ENCODE measurements around the gene KPNA6. TPM values are rescaled to one million over a fixed set of nuclear protein-coding genes. Genes with fewer than 3 reads are reported as not detected.

Gene KPNA6
- total RNA-seq, 1 experiment from 2014 or later, result 86.9 TPM

DNA sequence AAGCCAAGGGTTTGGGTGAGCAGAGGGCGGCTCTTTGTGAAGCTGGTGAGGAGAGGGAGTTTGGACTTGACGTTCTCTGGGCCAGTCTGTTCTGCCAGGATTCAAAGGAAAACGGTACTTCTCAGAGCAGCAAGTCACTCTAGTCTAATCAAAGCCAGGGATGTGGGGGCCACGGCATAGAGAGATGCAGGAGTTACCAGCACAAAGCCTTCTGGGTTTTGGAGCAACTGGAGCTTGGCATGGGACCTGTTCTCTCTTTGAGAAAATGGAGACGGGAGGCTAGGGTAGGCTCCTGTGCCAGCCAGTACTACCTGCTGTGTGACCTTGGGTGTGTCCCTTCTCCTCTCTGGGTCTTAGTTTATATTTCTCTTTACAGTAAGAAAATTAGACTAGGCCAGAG lies 73.7 kb downstream of the KPNA6 start:
- Mint-ChIP-seq H3K36me3 (ENCODE audit: insufficient read depth, unreplicated experiment) (peaks cover 58% of the 10 kb centered on the region), H3K4me3 (ENCODE audit: unreplicated experiment) (peak overlapping the region; percentile 97), H3K9me3 (ENCODE audit: unreplicated experiment) (no peaks in the 10 kb centered on the region), H3K4me1 (ENCODE audit: insufficient read depth, unreplicated experiment) (peaks cover 29% of the 10 kb centered on the region), H3K27ac (ENCODE audit: low read depth, unreplicated experiment) (peak overlapping the region; percentile 98), H3K27me3 (ENCODE audit: insufficient read depth, unreplicated experiment) (no peaks in the 10 kb centered on the region)
- TF ChIP-seq, protein P1, sequence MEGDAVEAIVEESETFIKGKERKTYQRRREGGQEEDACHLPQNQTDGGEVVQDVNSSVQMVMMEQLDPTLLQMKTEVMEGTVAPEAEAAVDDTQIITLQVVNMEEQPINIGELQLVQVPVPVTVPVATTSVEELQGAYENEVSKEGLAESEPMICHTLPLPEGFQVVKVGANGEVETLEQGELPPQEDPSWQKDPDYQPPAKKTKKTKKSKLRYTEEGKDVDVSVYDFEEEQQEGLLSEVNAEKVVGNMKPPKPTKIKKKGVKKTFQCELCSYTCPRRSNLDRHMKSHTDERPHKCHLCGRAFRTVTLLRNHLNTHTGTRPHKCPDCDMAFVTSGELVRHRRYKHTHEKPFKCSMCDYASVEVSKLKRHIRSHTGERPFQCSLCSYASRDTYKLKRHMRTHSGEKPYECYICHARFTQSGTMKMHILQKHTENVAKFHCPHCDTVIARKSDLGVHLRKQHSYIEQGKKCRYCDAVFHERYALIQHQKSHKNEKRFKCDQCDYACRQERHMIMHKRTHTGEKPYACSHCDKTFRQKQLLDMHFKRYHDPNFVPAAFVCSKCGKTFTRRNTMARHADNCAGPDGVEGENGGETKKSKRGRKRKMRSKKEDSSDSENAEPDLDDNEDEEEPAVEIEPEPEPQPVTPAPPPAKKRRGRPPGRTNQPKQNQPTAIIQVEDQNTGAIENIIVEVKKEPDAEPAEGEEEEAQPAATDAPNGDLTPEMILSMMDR (IDR thresholded peaks at IDR 0.05; ENCODE audit: unreplicated experiment), result no peak
- DNase-seq (ENCODE audit: unreplicated experiment), result no peak
- no TSS peak for BruUV-seq (replicated peaks)
- CTCF ChIA-PET, result interaction anchor here (0.6 to 0.7 kb wide), 3 partner anchors 69 to 588 kb away, joined by 3 to 4 read pairs (median 3); no protein-coding TSS in a partner anchor
- intact Hi-C loops (cut with micrococcal nuclease), result loop anchor here (2.0 kb wide), 1 partner anchor 49 kb away; no protein-coding TSS in a partner anchor
- POLR2A ChIA-PET, result interaction anchor here (1.2 to 2.8 kb wide), 2 partner anchors 18 to 108 kb away, joined by 9 to 11 read pairs; partner anchors contain the start of gene CCDC28B

DNA sequence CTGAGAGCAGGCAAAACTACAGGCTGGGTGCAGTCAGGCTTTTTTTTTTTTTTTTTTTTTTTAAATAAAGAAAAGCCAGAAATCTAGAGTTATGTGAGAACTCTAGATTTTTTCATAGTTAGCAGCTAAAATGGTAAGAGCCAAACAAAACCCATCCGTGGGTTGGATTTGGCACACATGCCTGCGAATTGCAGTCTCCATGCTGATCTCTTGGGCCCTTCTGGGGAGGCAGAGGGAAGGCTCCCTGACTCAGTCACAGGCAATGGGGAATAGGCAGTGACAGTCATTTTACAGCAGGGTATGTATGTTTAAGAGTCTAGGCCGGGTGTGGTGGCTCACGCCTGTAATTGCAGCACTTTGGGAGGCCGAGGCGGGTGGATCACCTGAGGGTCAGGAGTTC lies 74.2 kb downstream of the KPNA6 start:
- ChIA-PET CTCF (interaction anchor here (0.6 to 0.7 kb wide), 3 partner anchors 23 to 588 kb away, joined by 3 to 4 read pairs (median 4); partner anchors contain the start of gene IQCC), POLR2A (interaction anchor here (1.2 to 2.8 kb wide), 2 partner anchors 17 to 108 kb away, joined by 9 to 11 read pairs; partner anchors contain the start of gene CCDC28B)
- intact Hi-C loops (cut with micrococcal nuclease), result no loop called here
- Mint-ChIP-seq H3K9me3 (ENCODE audit: unreplicated experiment) (no peaks in the 10 kb centered on the region), H3K27ac (ENCODE audit: low read depth, unreplicated experiment) (peak overlapping the region; percentile 98), H3K36me3 (ENCODE audit: insufficient read depth, unreplicated experiment) (peaks cover 63% of the 10 kb centered on the region), H3K4me3 (ENCODE audit: unreplicated experiment) (peak overlapping the region; percentile 97), H3K27me3 (ENCODE audit: insufficient read depth, unreplicated experiment) (no peaks in the 10 kb centered on the region), H3K4me1 (ENCODE audit: insufficient read depth, unreplicated experiment) (peaks cover 30% of the 10 kb centered on the region)
- TF ChIP-seq, protein P1 (IDR thresholded peaks at IDR 0.05; ENCODE audit: unreplicated experiment), result no peak
- BruUV-seq (replicated peaks), result no TSS peak
- no peak for DNase-seq (ENCODE audit: unreplicated experiment)

DNA sequence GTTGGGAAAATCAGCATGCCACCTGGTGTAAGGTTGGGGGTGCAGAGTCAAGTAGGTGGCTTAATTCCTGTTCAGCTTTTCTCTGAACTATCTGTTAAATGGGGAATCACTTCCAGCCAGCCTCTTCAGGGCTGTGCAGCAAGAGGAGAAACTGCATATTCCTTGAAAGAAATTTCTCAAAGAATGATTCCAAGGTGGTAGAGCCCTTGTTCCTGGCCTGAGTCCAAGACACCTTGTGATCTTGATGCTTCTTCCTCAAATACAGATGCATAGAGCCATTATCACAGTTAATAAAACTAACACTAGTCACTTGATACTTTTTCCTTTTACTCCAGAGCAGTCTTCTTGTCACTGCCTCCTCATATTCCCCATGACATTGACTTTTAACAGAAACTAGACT lies 76.8 kb downstream of the KPNA6 start:
- POLR2A ChIA-PET, result interaction anchor here (0.7 kb wide), 1 partner anchor 12 kb away, joined by 3 read pairs; no protein-coding TSS in a partner anchor
- intact Hi-C loops (cut with micrococcal nuclease), result no loop called here
- Mint-ChIP-seq H3K27me3 (ENCODE audit: insufficient read depth, unreplicated experiment) (no peaks in the 10 kb centered on the region), H3K36me3 (ENCODE audit: insufficient read depth, unreplicated experiment) (peaks cover 89% of the 10 kb centered on the region), H3K27ac (ENCODE audit: low read depth, unreplicated experiment) (no peak overlapping the region), H3K4me1 (ENCODE audit: insufficient read depth, unreplicated experiment) (peaks cover 30% of the 10 kb centered on the region), H3K4me3 (ENCODE audit: unreplicated experiment) (no peak overlapping the region), H3K9me3 (ENCODE audit: unreplicated experiment) (no peaks in the 10 kb centered on the region)
- TF ChIP-seq, protein P1 (IDR thresholded peaks at IDR 0.05; ENCODE audit: unreplicated experiment), result no peak
- CTCF ChIA-PET, result no interaction called here
- DNase-seq (ENCODE audit: unreplicated experiment), result no peak
- no TSS peak for BruUV-seq (replicated peaks)

DNA sequence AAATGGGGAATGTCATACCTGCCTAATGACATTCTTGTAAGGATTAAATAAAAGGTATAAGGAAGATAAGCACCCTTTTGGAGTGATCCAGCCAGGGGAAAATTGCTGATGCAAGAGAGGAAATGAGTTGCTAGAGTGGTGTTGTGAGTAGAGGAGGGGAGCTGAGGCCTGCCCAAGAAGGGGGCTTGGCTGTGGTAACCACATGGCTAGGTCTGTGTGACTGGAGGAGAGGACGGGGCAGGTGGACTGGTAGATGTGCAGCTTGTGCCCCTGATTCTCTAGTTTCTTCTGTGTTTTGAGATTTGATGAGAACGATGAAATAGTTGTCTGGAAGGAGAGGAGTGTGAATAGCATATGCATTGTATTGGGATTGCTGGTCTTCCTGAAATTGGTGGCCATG lies 78.2 kb downstream of the KPNA6 start:
- CTCF ChIA-PET, result no interaction called here

More for the DNA sequence above, 78.2 kb downstream of the KPNA6 start:
- H3K9me3 Mint-ChIP-seq (ENCODE audit: unreplicated experiment), result no peaks in the 10 kb centered on the region
- TF ChIP-seq, protein P1 (IDR thresholded peaks at IDR 0.05; ENCODE audit: unreplicated experiment), result no peak
- peak overlapping the region; percentile 49 for H3K27ac Mint-ChIP-seq (ENCODE audit: low read depth, unreplicated experiment)
- intact Hi-C loops (cut with micrococcal nuclease), result no loop called here
- no peak for DNase-seq (ENCODE audit: unreplicated experiment)
- H3K4me3 Mint-ChIP-seq (ENCODE audit: unreplicated experiment), result no peak overlapping the region
- POLR2A ChIA-PET, result interaction anchor here (0.8 kb wide), 1 partner anchor 19 kb away, joined by 3 read pairs; the partner anchor contains the start of gene IQCC
- no TSS peak for BruUV-seq (replicated peaks)
- peaks cover 29% of the 10 kb centered on the region for H3K4me1 Mint-ChIP-seq (ENCODE audit: insufficient read depth, unreplicated experiment)
- H3K36me3 Mint-ChIP-seq (ENCODE audit: insufficient read depth, unreplicated experiment), result peaks cover 92% of the 10 kb centered on the region
- no peaks in the 10 kb centered on the region for H3K27me3 Mint-ChIP-seq (ENCODE audit: insufficient read depth, unreplicated experiment)
